A549 (cell line): ENCODE measurements around the gene ABCA2. TPM values are rescaled to one million over a fixed set of nuclear protein-coding genes. Genes with fewer than 3 reads are reported as not detected.

Experiments
- ATAC-seq, 2 experiments: fragments of 200-7000 bp in 1 of 2; fragments of >200 bp in 1 of 2; cut with Nextera tagmentation in 1 of 2; cut with Tn5 transposase in 1 of 2; 3 replicates each; pipeline versions ENCODE4 v1.8.0 to v1.9.1; 2018 to 2020; ENCODE audit warnings: mild to moderate bottlenecking in 1 of 2, moderate library complexity in 1 of 2
- CTCF ChIA-PET: fragments of 300-600 bp; sonication (Branson Sonifier 250); formaldehyde crosslinking; extraction: SDS; loops from one replicate; lab custom pipeline; 2021; ENCODE audit warnings: antibody characterized with exemption, inconsistent platforms; lab: Yijun Ruan, JAX
- POLR2A ChIA-PET: fragments of 350-600 bp; formaldehyde crosslinking; extraction: SDS; loops from one replicate; lab custom pipeline; 2021; ENCODE audit warnings: antibody characterized with exemption, inconsistent platforms; lab: Yijun Ruan, JAX
- DNase-seq, 2 experiments: peaks; one replicate each; pipeline versions ENCODE4 v3.0.0 to v3.0.0-alpha.2; 2011 to 2016; ENCODE audit warnings: low read depth in 1 of 2, low spot score in 1 of 2
- FAIRE-seq: peaks from 2 replicates; lab custom pipeline; 2011; peaks lifted over from hg19 to GRCh38; lab: Jason Lieb, UNC
- H3K27ac ChIP-seq, 2 experiments: fragments of >200 bp; sonication (Bioruptor Twin); formaldehyde crosslinking; 3 replicates each; pipeline ENCODE4 v1.5.1; 2016 to 2017
- H3K4me1 ChIP-seq: fragments of >200 bp; sonication (Bioruptor Twin); formaldehyde crosslinking; 3 replicates; pipeline ENCODE4 v1.6.1; 2016
- H3K4me2 ChIP-seq: fragments of >200 bp; sonication (Bioruptor Twin); formaldehyde crosslinking; 3 replicates; pipeline ENCODE4 v1.6.1; 2016
- H3K4me3 ChIP-seq: fragments of >200 bp; sonication (Bioruptor Twin); formaldehyde crosslinking; 3 replicates; pipeline ENCODE4 v1.5.1; 2016
- H3K9me3 ChIP-seq: fragments of >200 bp; sonication (Bioruptor Twin); formaldehyde crosslinking; 3 replicates; pipeline ENCODE4 v1.6.1; 2016
- CBX8 ChIP-seq: fragments of 200-600 bp; sonication (generic); IDR thresholded peaks from 2 replicates; pipeline ENCODE4 v1.6.1; 2016
- CTCF ChIP-seq: fragments of >200 bp; sonication (Bioruptor Twin); formaldehyde crosslinking; IDR thresholded peaks from 3 replicates; pipeline ENCODE4 v1.5.1; 2016
- EHMT2 ChIP-seq: fragments of 200-600 bp; sonication (generic); IDR thresholded peaks from 2 replicates; pipeline ENCODE4 v1.6.1; 2016; ENCODE audit warnings: antibody characterized with exemption, low read depth, mild to moderate bottlenecking, moderate library complexity
- FOSB ChIP-seq: fragments of 250-450 bp; sonication (Bioruptor Pico); IDR thresholded peaks from 2 replicates; pipeline ENCODE4 v1.5.0; 2020; ENCODE audit warnings: mild to moderate bottlenecking, moderate library complexity
- FOXS1 ChIP-seq: fragments of 250-450 bp; sonication (Bioruptor Pico); IDR thresholded peaks from 2 replicates; pipeline ENCODE4 v1.5.0; 2020; ENCODE audit warnings: mild to moderate bottlenecking, moderate library complexity
- HES2 ChIP-seq: fragments of >200 bp; sonication (Bioruptor Twin); formaldehyde crosslinking; IDR thresholded peaks from 2 replicates; pipeline ENCODE4 v1.6.1; 2016
- HEYL ChIP-seq: fragments of 250-450 bp; sonication (Bioruptor Pico); IDR thresholded peaks from 2 replicates; pipeline ENCODE4 v1.8.0; 2021; ENCODE audit warnings: mild to moderate bottlenecking, moderate library complexity
- HOXA7 ChIP-seq: fragments of 250-450 bp; sonication (Bioruptor Pico); IDR thresholded peaks from 2 replicates; pipeline ENCODE4 v1.5.0; 2020; ENCODE audit warnings: mild to moderate bottlenecking, moderate library complexity
- HOXB5 ChIP-seq: fragments of 250-450 bp; sonication (Bioruptor Pico); IDR thresholded peaks from 2 replicates; pipeline ENCODE4 v1.5.0; 2020; ENCODE audit warnings: mild to moderate bottlenecking, moderate library complexity
- JUN ChIP-seq, 2 experiments: fragments of >200 bp; sonication (Bioruptor Twin); formaldehyde crosslinking; IDR thresholded peaks; 2 replicates in 1 of 2; 3 replicates in 1 of 2; pipeline ENCODE4 v1.6.1; 2016 to 2017
- KDM5A ChIP-seq: fragments of 200-600 bp; sonication (generic); IDR thresholded peaks from 2 replicates; pipeline ENCODE4 v1.6.1; 2016; ENCODE audit warnings: antibody characterized with exemption, mild to moderate bottlenecking
- MAX ChIP-seq: IDR thresholded peaks from 2 replicates; pipeline ENCODE4 v1.6.1; 2012
- NPAS2 ChIP-seq: fragments of 250-450 bp; sonication (Bioruptor Pico); IDR thresholded peaks from 2 replicates; pipeline ENCODE4 v1.8.0; 2022; ENCODE audit warnings: mild to moderate bottlenecking, moderate library complexity, borderline replicate concordance
- NR3C1 ChIP-seq: fragments of >200 bp; sonication (Bioruptor Twin); formaldehyde crosslinking; IDR thresholded peaks from 3 replicates; pipeline ENCODE4 v1.6.1; 2017
- PHF8 ChIP-seq: fragments of 200-600 bp; sonication (generic); IDR thresholded peaks from 2 replicates; pipeline ENCODE4 v1.6.1; 2016; ENCODE audit warnings: low read depth, mild to moderate bottlenecking, antibody characterized with exemption, moderate library complexity, borderline replicate concordance
- RARB ChIP-seq: fragments of 250-450 bp; sonication (Bioruptor Pico); IDR thresholded peaks from 2 replicates; pipeline ENCODE4 v1.8.0; 2021; ENCODE audit warnings: mild to moderate bottlenecking, moderate library complexity
- REST ChIP-seq: fragments of 200-600 bp; sonication (generic); IDR thresholded peaks from 2 replicates; pipeline ENCODE4 v1.6.1; 2016; ENCODE audit warnings: antibody characterized with exemption, mild to moderate bottlenecking, moderate library complexity
- RNF2 ChIP-seq: fragments of 200-600 bp; sonication (generic); IDR thresholded peaks from 2 replicates; pipeline ENCODE4 v1.6.1; 2016; ENCODE audit warnings: low read depth, mild to moderate bottlenecking, antibody characterized with exemption, moderate library complexity, borderline replicate concordance
- WGBS: methylation state at CpG from one replicate; pipeline ENCODE4 v1.1.6; 2017; ENCODE audit errors: missing lambda C conversion rate; 5-methylcytosine and 5-hydroxymethylcytosine counted together
- polyA plus RNA-seq, 4 experiments: library from polyadenylated mRNA; depleted of rRNA in 3 of 4; stranded (reverse); fragments of >200 nt; fragmentation: RNase III in 1 of 4; extraction: RNeasy Plus Mini Kit Qiagen cat#74134 plus additional on column Dnase treatment in 1 of 4; gene quantifications; 2 replicates in 3 of 4; 3 replicates in 1 of 4; pipeline ENCODE4 v1.2.3, GENCODE V29; 2011 to 2017

ABCA2 gene
- polyA plus RNA-seq, 2 of the 4 experiments (the other 2 are of a cell fraction) = 8.3 to 24.7 TPM

GRCh38 chr9:136990242-136990911 lies 37.7 kb downstream of the ABCA2 start:
- Histone ChIP-seq H3K27ac (peak overlapping the region; percentile 21 to 97; a peak in 3 of 6 replicates), H3K4me3 (no peak overlapping the region), H3K9me3 (peaks cover 3% of the 10 kb centered on the region; the same call in 1 of the 3 replicates), H3K4me1 (peaks cover 27% of the 10 kb centered on the region), H3K4me2 (0 out of 3 replicates have a peak overlapping the region, but pooled peaks have one; percentile 10)
- no peak for TF ChIP-seq KDM5A
- TF ChIP-seq FOXS1 (CRISPR knock-in tag) = no peak
- TF ChIP-seq HOXB5 (CRISPR knock-in tag) = no peak
- no peak for TF ChIP-seq HOXA7
- no peak for TF ChIP-seq NPAS2 (CRISPR knock-in tag)
- no peak for TF ChIP-seq RNF2
- no peak for TF ChIP-seq MAX
- no peak for TF ChIP-seq NR3C1
- no peak for TF ChIP-seq PHF8
- no peak for TF ChIP-seq JUN (IDR thresholded peaks at IDR 0.05)
- TF ChIP-seq EHMT2 = no peak
- no peak for TF ChIP-seq CBX8
- no peak for TF ChIP-seq HES2
- 81% methylated on average over 10 of the region's 10 CpGs for WGBS
- CTCF ChIA-PET = interaction anchor here (0.9 to 4.7 kb wide), 6 partner anchors 39 to 148 kb away, joined by 3 to 29 read pairs (median 6); partner anchors contain the start of genes ABCA2 and AJM1
- ATAC-seq = no peak
- POLR2A ChIA-PET = interaction anchor here (1.9 kb wide), 1 partner anchor 96 kb away, joined by 6 read pairs; the partner anchor contains the start of gene MAN1B1
- no peak for FAIRE-seq
- DNase-seq = no peak

- CTCF ChIA-PET = interaction anchor here (0.6 to 3.6 kb wide), 7 partner anchors 8 to 238 kb away, joined by 3 to 23 read pairs (median 3); partner anchors contain the start of gene ABCA2
- peaks cover 25% of the 10 kb centered on the region; the same call in 2 of the 3 replicates for H3K4me1 ChIP-seq
- H3K27ac ChIP-seq = peak overlapping the region in 1 of 2 experiments; percentile 14; a peak in 1 of 6 replicates
- POLR2A ChIA-PET = no interaction called here
- TF ChIP-seq FOSB (CRISPR knock-in tag) (no peak), RARB (no peak), CTCF (no peak), REST (no peak), HEYL (CRISPR knock-in tag) (no peak)
- H3K4me3 ChIP-seq = no peak overlapping the region
- peaks cover 3% of the 10 kb centered on the region; the same call in 1 of the 3 replicates for H3K9me3 ChIP-seq
- 95% methylated on average over 4 of the region's 4 CpGs for WGBS
- ATAC-seq (no peak), FAIRE-seq (no peak), DNase-seq (no peak)
- no peak overlapping the region for H3K4me2 ChIP-seq
These were observed 39.2 kb downstream of the ABCA2 start for GRCh38 chr9:136988872-136989271.
